Muscle layer of duodenum (tissue), 2 donors: ENCODE results near the gene RPH3AL.
A peak's percentile ranks its signal among the peaks of the same experiment; 100 is the strongest.
"Not testable (repeated sequence)": the region's sequence is repeated elsewhere in the genome, so short reads cannot be mapped to it uniquely, and the experiment has no call there.

Experiments
- H3K27ac ChIP-seq: one replicate; pipeline ENCODE4 v1.7.0; 2013; ENCODE audit warnings: mild to moderate bottlenecking, low read length
- H3K27me3 ChIP-seq: one replicate; pipeline ENCODE4 v1.7.0; 2013; ENCODE audit warnings: low read depth, mild to moderate bottlenecking, control low read depth, low read length
- H3K36me3 ChIP-seq, 2 donors: one replicate each; pipeline ENCODE4 v1.7.0; 2013; ENCODE audit warnings: low read length in 2 of 2, control low read depth in 1 of 2, mild to moderate bottlenecking in 1 of 2; ENCODE audit not compliant: insufficient read depth in 2 of 2, control insufficient read depth in 1 of 2
- H3K4me1 ChIP-seq, 2 donors: one replicate each; pipeline ENCODE4 v1.7.0; 2013; ENCODE audit warnings: low read length in 2 of 2, mild to moderate bottlenecking in 2 of 2, control low read depth in 1 of 2, moderate library complexity in 1 of 2; ENCODE audit not compliant: insufficient read depth in 2 of 2, control insufficient read depth in 1 of 2
- H3K4me3 ChIP-seq, 2 donors: one replicate each; pipeline ENCODE4 v1.7.0; 2013; ENCODE audit warnings: low read length in 2 of 2, low read depth in 1 of 2, mild to moderate bottlenecking in 1 of 2
- H3K9me3 ChIP-seq, 2 donors: one replicate each; pipeline ENCODE4 v1.7.0; 2013; ENCODE audit warnings: low read length in 2 of 2, control low read depth in 1 of 2, mild to moderate bottlenecking in 1 of 2; ENCODE audit not compliant: control insufficient read depth in 1 of 2
- donor health status: healthy.

RPH3AL gene

DNA sequence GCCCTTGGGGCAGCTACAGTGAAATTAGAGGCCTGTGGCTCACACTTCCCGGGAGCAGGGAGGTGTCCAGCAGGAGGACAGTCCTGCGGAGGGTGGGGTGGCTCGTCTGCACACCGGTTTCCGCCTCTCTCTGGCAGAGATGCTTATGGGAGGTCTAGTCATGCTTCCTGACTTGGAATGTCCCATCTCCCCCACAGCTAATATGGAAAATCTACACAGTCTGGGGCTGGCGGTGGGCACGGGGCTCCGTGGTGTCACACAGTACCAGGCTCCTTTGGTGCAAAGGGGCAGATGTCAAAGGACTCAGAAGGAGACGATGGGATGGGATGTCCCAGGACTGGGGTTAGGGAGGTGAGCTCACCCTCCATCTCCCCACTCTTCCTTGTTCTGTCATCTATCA lies 127.1 kb downstream of the RPH3AL start:
- no peak overlapping the region for H3K4me3 ChIP-seq

DNA sequence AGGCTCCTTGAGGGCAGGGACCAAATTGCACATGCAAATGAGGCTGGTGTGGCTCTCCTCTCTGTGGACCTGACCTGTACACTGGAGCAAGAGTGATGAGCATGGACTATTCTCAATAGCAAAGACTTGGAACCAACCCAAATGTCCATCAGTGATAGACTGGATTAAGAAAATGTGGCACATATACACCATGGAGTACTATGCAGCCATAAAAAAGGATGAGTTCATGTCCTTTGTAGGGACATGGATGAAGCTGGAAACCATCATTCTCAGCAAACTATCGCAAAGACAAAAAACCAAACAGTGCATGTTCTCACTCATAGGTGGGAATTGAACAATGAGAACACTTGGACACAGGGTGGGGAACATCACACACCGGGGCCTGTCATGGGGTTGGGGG lies 128.0 kb downstream of the RPH3AL start:
- H3K36me3 ChIP-seq, H3K4me3 ChIP-seq, H3K27ac ChIP-seq, H3K9me3 ChIP-seq, H3K27me3 ChIP-seq, H3K4me1 ChIP-seq: not testable (repeated sequence)

More for the DNA sequence above, 127.1 kb downstream of the RPH3AL start:
- no peaks in the 10 kb centered on the region for H3K4me1 ChIP-seq
- H3K27me3 ChIP-seq: no peaks in the 10 kb centered on the region
- H3K27ac ChIP-seq: no peak overlapping the region
- no peaks in the 10 kb centered on the region for H3K9me3 ChIP-seq
- H3K36me3 ChIP-seq: no peaks in the 10 kb centered on the region

DNA sequence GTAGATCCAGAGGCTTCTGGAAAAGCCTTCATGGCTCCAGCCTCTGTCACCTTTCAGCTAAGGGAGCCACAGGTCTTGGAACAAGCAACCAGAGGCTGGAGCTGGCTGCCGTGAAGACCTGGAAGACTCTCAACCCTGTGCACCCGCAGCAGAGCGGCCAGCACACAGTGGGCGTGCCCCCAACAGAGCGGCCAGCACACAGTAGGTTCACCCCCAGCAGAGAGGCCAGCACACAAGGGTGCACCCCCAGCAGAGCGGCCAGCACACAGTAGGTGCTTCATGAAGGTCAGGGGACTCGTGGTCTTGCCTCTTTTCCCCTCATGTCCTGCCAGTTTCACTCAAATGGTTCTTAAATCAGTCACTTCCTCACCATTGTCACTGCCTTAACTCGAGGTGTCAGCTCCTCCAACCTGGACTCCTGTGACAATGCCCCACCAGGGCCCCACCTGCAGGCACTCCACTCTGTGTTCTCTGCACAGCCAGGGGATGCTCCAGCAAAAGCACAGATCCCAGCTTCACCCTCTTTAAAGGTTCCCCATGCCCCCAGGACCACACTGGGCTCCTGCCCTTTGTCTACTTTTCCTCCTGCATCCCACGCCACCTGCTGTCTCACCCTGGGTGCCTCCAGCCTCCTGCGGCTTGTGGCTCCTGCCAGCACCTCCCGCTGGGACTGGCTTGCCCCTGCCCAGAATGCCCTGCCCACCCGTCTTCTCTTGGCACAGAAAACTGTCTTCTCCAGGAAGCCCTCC lies 128.7 kb downstream of the RPH3AL start:
- no peaks in the 10 kb centered on the region for H3K9me3 ChIP-seq
- H3K36me3 ChIP-seq: no peaks in the 10 kb centered on the region
- no peak overlapping the region for H3K4me3 ChIP-seq
- H3K4me1 ChIP-seq: no peaks in the 10 kb centered on the region
- no peak overlapping the region for H3K27ac ChIP-seq
- no peaks in the 10 kb centered on the region for H3K27me3 ChIP-seq

DNA sequence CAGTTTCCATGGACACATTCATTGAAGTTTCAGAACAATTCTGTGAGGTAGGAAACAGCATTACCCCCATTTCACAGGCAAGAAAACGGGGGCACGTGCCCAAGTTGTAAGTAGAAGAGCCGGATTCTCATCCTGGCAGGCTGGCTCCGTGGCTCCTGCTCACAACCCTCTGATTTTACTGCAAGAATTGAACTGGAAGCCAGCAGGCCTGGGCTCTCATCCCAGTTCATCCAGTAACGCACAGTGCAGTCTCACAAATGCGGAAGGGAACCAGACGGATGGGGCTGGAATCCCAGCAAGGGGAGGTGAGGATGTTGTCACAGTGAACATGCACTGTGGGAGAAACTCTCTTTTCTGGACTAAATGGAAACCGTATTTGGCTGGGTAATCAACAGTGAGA lies 130.4 kb downstream of the RPH3AL start:
- H3K27me3 ChIP-seq: no peaks in the 10 kb centered on the region

DNA sequence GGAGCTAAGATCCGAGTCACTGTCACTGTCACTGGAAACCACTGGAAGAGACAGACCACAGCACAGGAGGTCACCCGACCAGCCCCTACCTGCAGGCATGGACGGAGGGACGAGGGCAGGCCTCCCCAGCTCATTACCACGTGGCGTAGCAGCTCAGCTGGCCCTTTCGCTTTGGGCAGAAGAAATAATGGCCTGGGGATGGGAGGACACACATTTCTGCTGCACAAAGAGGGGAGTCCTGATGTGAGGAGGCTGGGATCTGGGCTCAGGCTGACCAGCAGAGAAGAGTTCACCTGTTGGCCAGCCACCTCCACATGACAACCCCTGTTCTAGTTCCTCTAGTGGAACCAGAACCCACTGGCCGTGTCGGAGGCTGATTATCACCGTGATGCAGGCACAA lies 132.9 kb downstream of the RPH3AL start:
- Histone ChIP-seq H3K27me3 (no peaks in the 10 kb centered on the region), H3K9me3 (no peaks in the 10 kb centered on the region), H3K4me1 (no peaks in the 10 kb centered on the region), H3K36me3 (no peaks in the 10 kb centered on the region), H3K4me3 (no peak overlapping the region), H3K27ac (no peak overlapping the region)

More for the DNA sequence above, 130.4 kb downstream of the RPH3AL start:
- Histone ChIP-seq H3K4me1 (no peaks in the 10 kb centered on the region), H3K4me3 (no peak overlapping the region), H3K36me3 (no peaks in the 10 kb centered on the region), H3K9me3 (no peaks in the 10 kb centered on the region), H3K27ac (no peak overlapping the region)

DNA sequence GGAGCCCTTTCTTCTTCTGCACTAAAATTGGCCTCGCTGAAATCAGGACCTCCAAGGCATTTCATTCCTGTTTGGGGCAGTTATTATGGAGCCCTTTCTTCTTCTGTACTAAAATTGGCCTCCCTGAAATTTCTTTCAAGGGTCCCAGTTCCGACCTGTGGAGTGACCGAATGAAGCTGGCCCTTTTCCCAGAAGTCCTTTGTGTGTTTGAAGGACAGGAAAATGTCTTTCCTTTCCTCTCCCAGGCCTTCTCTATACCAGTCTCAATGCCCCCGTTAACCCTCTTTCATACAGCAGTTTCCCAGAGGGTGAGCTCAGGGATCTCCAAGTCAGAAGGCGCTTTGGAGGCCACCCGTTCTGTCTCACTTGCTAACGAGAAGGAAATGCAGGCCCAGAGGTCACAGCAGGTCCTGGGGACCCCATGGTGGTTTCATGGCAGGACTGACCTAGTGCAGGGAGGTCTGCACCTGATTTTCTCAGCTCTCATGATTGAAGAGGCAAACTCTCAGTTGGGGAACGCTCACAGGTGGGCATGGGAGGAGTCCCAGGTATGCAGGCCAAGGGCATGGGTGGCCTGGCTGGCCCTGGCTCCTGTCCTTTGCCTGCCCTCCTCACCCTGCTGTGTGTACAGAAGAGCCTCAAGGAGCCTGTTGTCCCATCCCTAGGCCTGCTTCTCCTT lies 134.0 kb downstream of the RPH3AL start:
- Histone ChIP-seq H3K27me3 (no peaks in the 10 kb centered on the region), H3K27ac (no peak overlapping the region), H3K4me3 (no peak overlapping the region), H3K36me3 (peaks cover 0 to 4% of the 10 kb centered on the region in 2 donors), H3K9me3 (no peaks in the 10 kb centered on the region), H3K4me1 (no peaks in the 10 kb centered on the region)

DNA sequence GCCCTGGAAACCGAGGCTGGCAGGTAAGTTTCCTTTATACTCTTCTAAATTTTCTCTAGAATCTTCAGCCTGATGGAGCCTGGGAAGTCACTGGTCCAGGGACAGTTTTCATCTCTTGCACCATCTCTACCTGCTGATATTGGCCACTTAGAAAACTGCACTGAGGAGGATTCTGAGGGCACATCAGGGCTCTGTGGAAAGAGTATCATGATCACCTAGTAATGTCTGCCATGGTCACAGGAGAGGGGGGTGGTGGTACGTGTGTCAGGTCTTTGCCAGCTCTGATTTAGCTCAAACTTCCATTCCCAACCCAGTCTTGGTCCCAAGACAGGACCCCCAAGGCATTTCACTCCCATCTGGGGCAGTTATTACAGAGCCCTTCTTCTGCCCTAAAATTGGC lies 136.0 kb downstream of the RPH3AL start:
- peaks cover 0 to 4% of the 10 kb centered on the region in 2 donors for H3K36me3 ChIP-seq
- no peaks in the 10 kb centered on the region for H3K4me1 ChIP-seq
- no peaks in the 10 kb centered on the region for H3K27me3 ChIP-seq
- H3K9me3 ChIP-seq: no peaks in the 10 kb centered on the region
- H3K27ac ChIP-seq: no peak overlapping the region
- H3K4me3 ChIP-seq: no peak overlapping the region

DNA sequence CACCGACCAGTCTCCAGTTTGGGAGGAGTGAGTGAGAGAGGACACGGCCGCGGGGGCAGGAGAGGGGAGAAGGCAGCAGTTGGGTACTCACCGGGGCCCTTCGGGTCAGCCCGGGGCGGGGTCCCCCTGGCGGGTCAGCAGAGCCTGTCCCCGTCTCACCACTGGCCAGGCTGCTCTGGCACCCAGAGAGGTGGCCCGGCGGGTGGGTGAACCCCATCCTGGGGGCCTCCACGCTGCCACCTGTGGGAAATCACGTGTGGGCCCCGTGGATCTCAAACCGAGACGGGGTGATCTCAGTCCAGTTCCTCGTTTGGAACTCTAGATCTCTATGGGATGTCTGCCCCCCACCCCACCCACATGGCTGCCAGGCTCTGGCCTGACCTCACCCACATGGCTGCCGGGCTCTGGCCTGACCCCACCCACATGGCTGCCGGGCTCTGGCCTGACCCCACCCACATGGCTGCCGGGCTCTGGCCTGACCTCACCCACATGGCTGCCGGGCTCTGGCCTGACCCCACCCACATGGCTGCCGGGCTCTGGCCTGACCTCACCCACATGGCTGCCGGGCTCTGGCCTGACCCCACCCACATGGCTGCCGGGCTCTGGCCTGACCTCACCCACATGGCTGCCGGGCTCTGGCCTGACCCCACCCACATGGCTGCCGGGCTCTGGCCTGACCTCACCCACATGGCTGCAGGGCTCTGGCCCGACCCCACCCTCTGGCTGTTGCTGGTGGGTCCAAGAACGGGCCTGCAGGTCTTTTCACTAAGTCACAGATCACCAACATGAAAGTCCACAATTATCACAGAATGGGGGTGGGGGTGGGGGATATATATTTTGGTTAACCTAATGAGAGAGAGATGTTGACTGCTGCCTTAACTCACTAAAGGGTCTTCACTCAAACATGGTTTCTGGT lies 136.8 kb downstream of the RPH3AL start:
- not testable (repeated sequence) for H3K36me3 ChIP-seq, H3K4me1 ChIP-seq, H3K9me3 ChIP-seq, H3K27ac ChIP-seq, H3K27me3 ChIP-seq
- peak overlapping the region in 1 of 2 donors; percentile 41 for H3K4me3 ChIP-seq

DNA sequence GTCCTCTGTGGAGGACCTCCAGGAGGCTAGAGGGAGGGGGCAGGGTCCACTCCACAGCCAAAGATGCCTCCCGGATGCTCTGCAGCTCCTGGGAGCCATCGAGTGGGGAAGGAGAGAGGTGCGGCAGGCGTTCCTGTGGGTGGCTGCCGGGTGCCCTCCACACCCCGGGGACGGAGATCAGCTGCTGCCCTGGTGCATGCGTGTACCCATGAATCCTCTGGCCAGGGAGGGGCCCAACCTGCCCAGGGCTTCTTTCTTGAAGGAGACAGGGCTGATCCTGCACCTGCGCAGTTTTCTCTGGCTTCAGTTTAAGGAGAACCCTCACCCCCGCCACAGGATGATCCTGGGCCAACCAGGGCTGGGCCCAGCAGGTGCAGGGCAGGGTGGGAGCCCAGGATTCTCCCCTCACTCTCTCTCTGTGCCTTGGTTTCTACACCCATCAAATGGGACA lies 137.7 kb downstream of the RPH3AL start:
- H3K36me3 ChIP-seq: peaks cover 0 to 4% of the 10 kb centered on the region in 2 donors
- no peaks in the 10 kb centered on the region for H3K4me1 ChIP-seq
- H3K27ac ChIP-seq: no peak overlapping the region
- H3K27me3 ChIP-seq: no peaks in the 10 kb centered on the region
- peak overlapping the region in 1 of 2 donors; percentile 41 for H3K4me3 ChIP-seq
- H3K9me3 ChIP-seq: no peaks in the 10 kb centered on the region

DNA sequence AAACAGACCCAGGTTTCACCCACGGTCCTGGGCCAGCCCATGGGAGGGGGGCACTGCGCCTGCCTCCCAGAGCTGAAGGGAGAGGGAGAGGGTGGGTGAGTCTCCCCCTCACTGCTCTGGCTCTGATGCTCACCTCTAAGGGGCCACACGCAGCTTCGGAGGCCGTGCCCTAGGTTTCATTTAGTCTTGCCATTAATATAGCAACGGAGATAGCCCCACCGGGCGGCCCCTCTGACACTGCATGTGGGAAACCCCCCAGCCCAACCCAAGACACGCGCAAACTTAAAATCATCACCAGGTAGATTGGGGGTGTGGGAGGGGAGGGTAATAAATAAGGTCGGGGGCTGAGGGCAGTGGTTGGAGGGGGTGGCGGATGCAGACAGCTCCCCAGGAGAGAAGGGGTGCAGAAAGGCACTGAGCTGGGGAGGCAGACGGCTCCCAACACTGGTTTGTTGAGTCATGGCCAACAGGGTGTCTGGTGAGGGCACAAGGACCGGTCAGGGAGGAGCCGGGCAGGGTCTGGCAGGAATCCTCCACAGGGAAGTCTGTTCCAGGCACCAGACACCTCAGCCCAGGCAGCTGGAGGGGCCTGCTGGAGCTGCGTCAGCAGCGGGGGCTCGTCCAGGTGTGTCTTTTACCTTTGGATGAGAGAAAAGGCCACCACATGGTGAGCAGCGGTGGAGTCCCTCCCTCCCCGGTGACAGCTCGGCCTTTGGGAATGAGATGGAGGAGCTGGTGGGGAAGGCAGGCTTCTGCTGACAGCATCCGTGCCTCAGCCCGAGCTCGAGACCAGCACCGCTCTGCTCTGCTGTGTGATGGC lies 139.1 kb downstream of the RPH3AL start:
- Histone ChIP-seq H3K27ac (no peak overlapping the region), H3K9me3 (no peaks in the 10 kb centered on the region), H3K36me3 (peaks cover 0 to 4% of the 10 kb centered on the region in 2 donors), H3K4me3 (no peak overlapping the region), H3K4me1 (no peaks in the 10 kb centered on the region), H3K27me3 (no peaks in the 10 kb centered on the region)
